ENCODE data around the gene PPP1R14B.
A peak's percentile ranks its signal among the peaks of the same experiment; 100 is the strongest.
"Not testable (repeated sequence)": the region's sequence is repeated elsewhere in the genome, so short reads cannot be mapped to it uniquely, and the experiment has no call there.

Gene PPP1R14B

GRCh38 chr11:64260147-64260708 lies 13.5 kb upstream of the PPP1R14B start:
- DNase-seq: no peak

GRCh38 chr11:64259533-64260067 lies 12.9 kb upstream of the PPP1R14B start:
- DNase-seq: no peak

GRCh38 chr11:64258946-64259532 lies 12.3 kb upstream of the PPP1R14B start:
- no peak for DNase-seq

- no peak for DNase-seq
Observed at GRCh38 chr11:64258356-64258755, 11.6 kb upstream of the PPP1R14B start.

GRCh38 chr11:64256300-64256699 lies 9.6 kb upstream of the PPP1R14B start:
- DNase-seq: no peak

DNA sequence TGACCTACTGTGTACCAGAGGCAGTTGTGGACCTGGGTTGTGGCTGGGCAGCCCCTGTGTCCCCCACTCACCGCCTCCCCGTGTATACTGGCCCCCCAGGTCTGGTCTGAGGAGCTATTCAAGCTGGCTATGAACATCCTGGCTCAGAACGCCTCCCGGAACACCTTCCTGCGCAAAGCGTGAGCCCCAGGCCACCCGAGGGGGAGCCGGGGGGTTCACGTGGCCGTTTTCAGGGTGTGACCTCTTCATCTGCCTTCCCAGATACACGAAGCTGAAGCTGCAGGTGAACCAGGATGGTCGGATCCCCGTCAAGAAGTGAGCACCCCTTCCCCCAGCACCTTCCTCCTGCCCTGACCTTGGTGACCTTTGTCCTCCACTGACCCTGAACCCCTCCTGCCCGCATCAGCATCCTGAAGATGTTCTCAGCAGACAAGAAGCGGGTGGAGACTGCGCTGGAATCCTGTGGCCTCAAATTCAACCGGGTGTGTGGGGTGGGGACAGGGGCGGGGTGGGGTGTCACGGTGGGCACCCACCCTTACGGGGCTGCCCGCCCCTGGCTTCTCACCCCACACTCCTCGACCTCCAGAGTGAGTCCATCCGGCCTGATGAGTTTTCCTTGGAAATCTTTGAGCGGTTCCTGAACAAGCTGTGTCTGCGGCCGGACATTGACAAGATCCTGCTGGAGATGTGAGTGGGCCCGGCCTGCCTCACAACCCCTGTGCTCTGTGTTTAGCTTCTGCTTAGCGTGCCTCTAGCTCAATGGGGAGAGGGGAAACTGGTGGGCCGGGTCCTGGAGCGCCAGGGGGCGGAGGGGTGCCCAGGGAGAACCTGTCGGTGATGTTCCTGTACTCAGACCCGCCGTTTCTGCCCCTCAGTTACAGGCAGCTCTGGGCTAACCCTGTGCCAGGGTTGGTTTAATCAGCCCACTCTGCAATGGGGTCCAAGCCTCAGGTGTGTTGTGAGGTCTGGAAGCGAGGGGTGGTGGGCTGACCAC lies 8.7 kb upstream of the PPP1R14B start:
- DNase-seq: no peak

GRCh38 chr11:64254326-64254725 lies 7.6 kb upstream of the PPP1R14B start:
- DNase-seq: no peak

DNA sequence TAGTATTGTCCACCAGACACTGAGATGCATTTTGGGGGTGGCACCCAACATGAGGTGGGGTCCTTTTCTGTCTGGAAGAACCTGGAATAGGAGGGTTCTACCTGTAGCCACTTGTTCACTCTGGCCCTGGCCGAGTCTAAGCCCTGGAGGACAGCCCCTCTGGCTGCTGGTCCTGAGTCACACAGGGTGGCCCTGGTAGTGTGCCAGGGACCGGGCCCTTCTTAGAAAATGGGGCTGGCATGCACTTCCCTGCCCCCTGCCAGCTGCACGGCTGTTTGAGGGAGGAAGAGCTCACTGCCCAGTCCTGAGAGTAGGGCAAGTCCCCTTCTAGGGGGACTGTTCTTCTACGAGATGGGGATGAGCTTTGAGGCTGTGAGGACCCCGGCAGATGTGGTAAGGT lies 6.7 kb upstream of the PPP1R14B start:
- no peak for DNase-seq

DNA sequence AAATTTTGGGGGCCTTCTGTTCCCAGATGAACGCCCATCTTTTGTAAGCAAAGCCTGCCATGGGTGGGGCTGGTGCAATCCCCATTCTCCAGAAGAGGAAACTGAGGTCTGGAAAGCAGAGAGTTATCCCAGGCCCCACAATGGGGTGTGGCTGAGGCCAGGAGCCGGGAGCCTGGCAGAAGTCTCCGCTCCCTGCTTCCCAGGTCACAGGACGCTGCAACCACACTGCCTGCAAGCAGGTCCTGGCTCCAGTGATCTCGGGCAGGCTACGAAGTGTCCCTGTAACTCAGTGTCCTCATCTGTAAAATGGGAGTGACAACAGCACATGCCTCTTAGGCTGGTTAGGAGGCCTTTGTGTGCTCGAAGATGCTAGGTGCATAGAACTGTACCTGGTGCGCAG lies 6.3 kb upstream of the PPP1R14B start:
- DNase-seq: no peak

GRCh38 chr11:64252003-64252872 lies 5.5 kb upstream of the PPP1R14B start:
- DNase-seq: no peak

- no peak for DNase-seq
Observed at GRCh38 chr11:64251753-64252002, 4.9 kb upstream of the PPP1R14B start.

DNA sequence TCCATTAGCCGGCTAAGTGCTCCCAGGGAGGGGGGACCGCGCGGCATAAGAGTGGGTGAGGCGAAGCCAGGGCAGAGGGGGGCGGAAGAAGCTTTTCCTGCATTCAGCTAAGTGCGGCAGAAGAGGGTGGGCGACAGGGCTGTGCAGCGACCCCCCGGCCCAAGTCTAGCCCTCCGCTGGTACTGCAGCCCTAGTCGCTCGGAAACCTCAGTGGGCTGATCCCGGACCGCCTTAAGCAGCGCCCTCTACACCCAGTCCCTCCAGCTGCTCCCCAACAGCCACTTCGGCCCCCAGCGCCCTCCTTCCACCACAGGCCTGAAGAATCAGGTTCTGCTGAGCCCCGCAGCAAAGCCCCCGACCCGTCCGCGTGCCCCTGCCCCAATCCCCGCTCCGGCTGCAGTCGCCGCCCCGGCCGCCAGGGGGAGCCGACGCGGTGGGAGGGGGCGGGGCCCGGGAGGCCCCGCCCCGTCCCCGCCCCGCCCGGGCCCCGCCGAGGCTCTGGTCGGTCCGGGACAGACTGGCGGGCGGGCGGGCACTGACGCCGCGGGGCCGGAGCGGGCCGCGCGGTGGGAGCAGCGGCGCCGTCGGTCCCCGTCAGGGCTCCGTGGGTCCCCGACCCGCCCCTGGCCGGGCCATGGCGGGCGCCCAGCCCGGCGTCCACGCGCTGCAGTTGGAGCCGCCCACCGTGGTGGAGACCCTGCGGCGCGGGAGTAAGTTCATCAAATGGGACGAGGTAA lies 4.4 kb upstream of the PPP1R14B start, which contains the start of gene PLCB3:
PLCB3 (plus strand) TSS at position 515 of the 737 bp plus-strand sequence; CDS start at position 635, 120 bp downstream.
- peak; percentile 55 for DNase-seq

DNA sequence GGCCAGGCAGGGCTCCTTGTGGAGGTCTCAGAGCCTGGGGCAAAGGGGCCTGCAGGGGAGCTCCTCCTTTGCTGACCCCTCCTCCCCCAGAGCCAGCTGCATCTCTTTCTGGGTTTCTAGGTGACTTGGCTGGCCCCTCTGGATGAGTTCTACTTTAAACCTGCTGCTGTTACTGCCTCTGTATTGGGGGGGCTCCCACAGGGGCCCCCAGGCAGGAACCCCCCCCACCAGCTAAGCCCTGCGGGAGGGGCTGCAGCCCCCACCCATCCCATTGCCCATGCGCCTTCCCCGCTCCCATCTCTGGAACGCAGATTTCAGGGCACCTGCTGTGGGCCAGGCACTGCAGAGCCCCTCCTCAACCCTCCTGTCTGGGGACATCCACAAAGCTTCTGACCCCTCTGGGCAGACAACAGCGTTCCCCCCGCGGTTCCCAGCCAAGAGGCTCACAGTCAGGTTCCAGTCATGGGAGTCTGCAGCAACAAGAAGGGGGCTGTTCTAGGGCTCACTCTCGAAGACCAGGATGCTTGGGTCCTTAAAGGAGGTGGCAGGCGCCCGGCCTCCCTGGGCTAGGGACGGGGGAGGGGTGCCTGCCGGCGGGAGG lies 3.8 kb upstream of the PPP1R14B start:
- DNase-seq: no peak

DNA sequence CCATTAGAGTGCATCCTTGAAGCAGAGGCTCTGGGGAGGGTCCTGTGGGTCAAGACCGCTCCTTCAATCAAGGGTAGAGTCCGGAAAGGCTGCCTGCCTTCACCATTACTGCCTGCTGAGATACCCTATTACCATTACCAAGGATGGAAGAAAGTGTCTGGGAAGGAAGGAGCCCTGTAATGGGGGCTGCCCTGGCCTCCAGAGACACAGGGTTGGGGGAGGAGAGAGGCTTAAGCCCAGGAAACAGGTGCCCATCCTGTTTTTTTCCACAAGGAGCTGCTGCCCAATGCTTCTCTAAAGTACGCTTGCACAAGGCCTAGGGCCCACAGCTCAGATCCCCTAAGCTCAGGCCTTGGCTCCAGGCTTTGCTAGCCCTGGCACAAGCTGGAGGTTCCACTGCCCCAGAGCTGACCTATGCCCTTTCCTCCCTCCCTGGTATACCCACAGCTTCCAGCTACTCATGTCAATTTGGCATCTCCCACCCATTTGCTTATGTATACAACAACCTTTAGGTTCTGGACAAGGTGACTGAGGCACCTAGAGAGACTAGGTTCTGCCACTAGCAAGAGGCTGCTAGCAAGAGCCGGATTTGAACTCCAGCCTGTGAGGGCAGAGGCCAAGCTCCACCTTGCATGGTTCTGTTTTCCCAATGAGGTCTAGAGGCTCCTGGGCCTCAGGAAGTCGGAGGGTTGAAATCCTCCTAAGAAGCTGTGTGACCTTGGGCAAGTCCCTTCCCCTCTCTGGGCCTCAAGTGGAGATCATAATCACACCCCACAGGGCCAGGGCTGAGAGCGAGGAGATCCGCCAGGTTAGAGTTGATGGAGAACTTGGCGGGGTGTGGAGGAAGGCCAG lies 3.0 kb upstream of the PPP1R14B start:
- no peak for DNase-seq

GRCh38 chr11:64249038-64249437 lies 2.3 kb upstream of the PPP1R14B start:
- no peak for DNase-seq

DNA sequence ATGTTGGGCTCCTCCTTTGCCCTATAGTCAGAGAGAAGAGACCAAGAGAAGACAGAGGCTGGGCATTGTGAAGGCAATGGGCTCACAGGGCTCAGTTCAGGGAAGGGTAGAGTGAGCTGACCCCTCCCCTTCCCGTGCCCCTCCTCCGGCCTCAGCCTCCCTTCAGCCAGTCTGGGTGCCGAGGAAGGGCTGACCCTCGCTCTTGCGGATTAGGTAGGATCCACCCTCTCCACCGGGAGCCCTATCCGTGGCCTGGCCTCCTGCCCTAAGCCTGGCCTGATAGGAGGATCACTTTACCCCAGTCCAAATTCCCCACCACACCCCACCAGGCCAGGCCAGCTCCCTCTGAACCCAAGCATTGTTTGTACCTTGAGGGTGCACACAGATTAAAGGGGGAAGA lies 1.8 kb upstream of the PPP1R14B start:
- no peak for DNase-seq

DNA sequence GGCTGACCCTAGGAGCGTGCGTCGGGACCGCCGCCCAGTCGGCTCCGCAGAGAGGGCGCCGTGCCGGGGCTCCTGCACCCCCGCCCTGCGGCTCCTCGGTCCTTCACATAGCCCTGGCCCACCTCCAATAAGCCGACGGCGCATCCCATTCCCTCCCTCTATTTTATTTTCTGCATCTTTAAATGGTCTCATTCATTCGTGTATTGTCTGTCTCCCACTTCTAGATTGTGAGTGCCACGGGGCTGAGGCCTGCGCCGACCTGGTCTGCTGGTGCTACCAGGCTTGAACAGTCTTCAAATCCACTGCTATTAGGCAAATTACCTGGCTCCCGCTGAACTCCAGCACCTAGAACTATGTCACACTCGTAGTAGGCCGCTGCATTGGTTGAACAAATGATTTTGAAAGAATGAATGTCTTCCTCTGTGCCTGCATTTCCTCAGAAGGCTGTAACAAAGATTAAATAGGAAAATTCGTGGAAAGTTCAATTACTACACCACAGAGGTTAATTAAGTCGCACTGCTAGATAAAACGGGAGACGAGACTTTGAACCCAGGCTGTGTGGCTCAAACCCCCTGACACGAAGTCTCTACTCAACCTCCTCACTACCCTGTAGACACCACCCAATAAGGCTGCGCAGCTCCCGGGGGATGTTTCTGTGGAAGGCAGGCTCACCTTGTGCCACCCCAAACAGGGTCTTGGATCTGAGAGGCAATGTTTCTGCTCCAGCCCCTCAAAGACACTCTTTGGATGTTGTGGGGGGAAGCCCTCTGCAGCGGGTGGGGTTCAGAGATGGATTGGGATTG lies 1.2 kb upstream of the PPP1R14B start:
- DNase-seq: no peak

GRCh38 chr11:64246621-64246870 lies 197 bp downstream of the PPP1R14B start:
- DNase-seq: not testable (repeated sequence)

DNA sequence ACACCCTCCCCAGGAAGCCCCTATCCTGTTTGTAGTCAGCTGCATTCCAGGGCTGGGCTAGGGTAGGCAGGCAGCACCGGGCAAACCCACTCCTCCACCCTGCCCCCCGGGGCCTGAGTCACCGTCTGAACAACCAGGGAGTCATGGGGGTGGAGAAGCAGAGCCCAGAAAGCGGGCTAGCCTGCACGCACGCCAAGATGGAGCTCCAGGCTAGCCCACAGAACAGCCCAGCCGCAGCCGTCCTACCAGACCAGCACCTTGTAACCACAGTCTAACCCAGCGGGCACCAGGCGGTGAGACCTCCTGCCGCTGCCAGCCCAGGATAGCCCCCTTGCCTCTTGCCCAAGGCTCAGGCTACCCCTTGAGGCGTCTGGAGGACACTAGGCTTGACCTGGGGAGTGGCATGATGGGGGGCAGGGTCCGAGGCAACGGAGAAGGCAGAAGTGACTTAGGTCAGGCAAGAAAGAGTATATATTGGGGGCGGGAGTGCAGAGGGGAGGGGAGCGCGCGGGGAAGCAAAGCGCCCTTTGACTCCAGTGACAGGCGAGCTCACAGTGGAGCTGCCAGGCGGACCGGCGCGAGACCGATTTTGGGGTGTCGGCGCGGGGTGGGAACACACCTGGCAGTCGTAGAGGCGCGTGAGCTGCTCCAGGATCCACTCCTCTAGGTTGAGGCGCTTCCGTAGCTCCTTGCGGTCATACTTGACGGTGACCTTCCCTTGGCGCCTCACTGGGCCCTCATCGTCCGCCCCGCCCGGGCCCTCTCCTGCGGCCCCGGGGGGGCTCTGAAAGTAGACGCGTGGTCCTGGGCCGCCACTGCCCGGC lies 734 bp downstream of the PPP1R14B start:
- peak; percentile 77 for DNase-seq
